CD4-positive, alpha-beta T cell (primary cell): Measurements from ENCODE around the gene IL1RN. TPM values are rescaled to one million over a fixed set of nuclear protein-coding genes. Genes with fewer than 3 reads are reported as not detected.

ENCODE experiments used
- ATAC-seq: fragments of 200-7000 bp; cut with Tn5 transposase; one replicate; pipeline ENCODE4 v1.10.0; 2022; ENCODE audit warnings: mild to moderate bottlenecking; ENCODE audit not compliant: poor library complexity
- CTCF ChIA-PET: fragments of 350-600 bp; sonication (Branson Sonifier 250); formaldehyde crosslinking; loops from one replicate; lab custom pipeline; 2021; ENCODE audit warnings: antibody characterized with exemption, inconsistent platforms; lab: Charles Lee
- POLR2A ChIA-PET: fragments of 350-600 bp; sonication (Branson Sonifier 250); formaldehyde crosslinking; loops from one replicate; lab custom pipeline; 2021; ENCODE audit warnings: antibody characterized with exemption, inconsistent platforms; lab: Charles Lee
- DNase-seq, 14 experiments: peaks; one replicate each; pipeline ENCODE4 v3.0.0-alpha.2; 2013 to 2020; ENCODE audit warnings: mixed read lengths in 2 of 14
- H3K27ac ChIP-seq, 2 donors: one replicate each; pipeline versions ENCODE4 v1.5.1 to v1.7.0; 2013; ENCODE audit warnings: low read length in 2 of 2, low read depth in 1 of 2, mild to moderate bottlenecking in 1 of 2
- H3K27me3 ChIP-seq, 2 experiments: 1 replicate in 1 of 2; 2 replicates in 1 of 2; pipeline versions ENCODE4 v1.6.1 to v1.7.0; 2013; ENCODE audit warnings: low read length in 2 of 2, control low read depth in 1 of 2, mild to moderate bottlenecking in 1 of 2, moderate library complexity in 1 of 2; ENCODE audit not compliant: insufficient read depth in 2 of 2, control insufficient read depth in 1 of 2
- H3K36me3 ChIP-seq: one replicate; pipeline ENCODE4 v1.6.1; 2013; ENCODE audit warnings: low read length, control low read depth; ENCODE audit not compliant: insufficient read depth
- H3K4me1 ChIP-seq: one replicate; pipeline ENCODE4 v1.6.1; 2013; ENCODE audit warnings: low read length, control low read depth; ENCODE audit not compliant: insufficient read depth
- H3K4me3 ChIP-seq: one replicate; pipeline ENCODE4 v1.5.1; 2013; ENCODE audit warnings: mild to moderate bottlenecking, low read length, moderate library complexity
- H3K9me3 ChIP-seq, 2 experiments: 1 replicate in 1 of 2; 2 replicates in 1 of 2; pipeline versions ENCODE4 v1.6.1 to v1.7.0; 2013; ENCODE audit warnings: low read length in 2 of 2, mild to moderate bottlenecking in 2 of 2, control low read depth in 1 of 2, moderate library complexity in 1 of 2; ENCODE audit not compliant: control insufficient read depth in 1 of 2, insufficient read depth in 1 of 2
- H3K27ac Mint-ChIP-seq: one replicate; pipeline ENCODE4 v1.8.0; 2020; ENCODE audit warnings: mixed read lengths
- H3K27me3 Mint-ChIP-seq: one replicate; pipeline ENCODE4 v1.8.0; 2021; ENCODE audit warnings: mixed read lengths
- H3K36me3 Mint-ChIP-seq: one replicate; pipeline ENCODE4 v1.8.0; 2021; ENCODE audit warnings: low read depth, mixed read lengths
- H3K4me1 Mint-ChIP-seq: one replicate; pipeline ENCODE4 v1.8.0; 2021; ENCODE audit warnings: low read depth, mixed read lengths
- H3K4me3 Mint-ChIP-seq: one replicate; pipeline ENCODE4 v1.8.0; 2020; ENCODE audit warnings: mild to moderate bottlenecking, mixed read lengths
- H3K9me3 Mint-ChIP-seq: one replicate; pipeline ENCODE4 v1.8.0; 2020; ENCODE audit warnings: mixed read lengths
- intact Hi-C, 2 experiments: fragments of 100-400 bp; cut with DNase I in 1 of 2; cut with micrococcal nuclease in 1 of 2; formaldehyde crosslinking; loops; one replicate each; pipeline versions ENCODE4 v1.15.1 to v1.9.0; 2023 to 2025; cut with DNase I, micrococcal nuclease
- total RNA-seq, 174 experiments: library from RNA in 2 of 174; stranded (reverse) in 2 of 174; gene quantifications; one replicate each; pipeline ENCODE4 v1.2.3 and lab custom pipeline; 2021 to 2026
- TF ChIP-seq, protein P1 (sequence below): fragments of 200-600 bp; IDR thresholded peaks from one replicate; pipeline ENCODE4 v1.8.0; 2022; ENCODE audit warnings: antibody characterized with exemption, mild to moderate bottlenecking

Gene IL1RN
- total RNA-seq, 2 experiments from 2014 or later: 0.31 to 0.58 TPM

DNA sequence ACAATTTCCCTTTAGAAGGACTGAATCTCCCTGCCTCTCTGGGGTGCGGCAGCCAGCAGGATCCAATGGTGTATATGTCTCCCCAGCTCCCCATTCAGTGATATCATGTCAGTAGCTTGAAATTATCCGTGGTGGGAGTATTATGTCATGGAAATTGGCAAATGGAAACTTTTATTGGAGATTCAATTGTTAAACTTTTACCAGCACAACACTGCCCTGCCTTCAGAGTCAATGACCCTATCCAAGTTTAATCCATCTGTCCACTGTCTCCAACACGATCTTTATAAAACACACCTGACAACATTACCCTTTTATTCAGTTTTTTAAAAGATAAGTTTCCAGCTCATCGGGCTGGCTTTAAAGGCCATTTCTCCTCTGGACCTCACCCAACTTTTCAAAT lies 5.0 kb upstream of the IL1RN start:
- peaks cover 10% of the 10 kb centered on the region for H3K4me1 ChIP-seq

DNA sequence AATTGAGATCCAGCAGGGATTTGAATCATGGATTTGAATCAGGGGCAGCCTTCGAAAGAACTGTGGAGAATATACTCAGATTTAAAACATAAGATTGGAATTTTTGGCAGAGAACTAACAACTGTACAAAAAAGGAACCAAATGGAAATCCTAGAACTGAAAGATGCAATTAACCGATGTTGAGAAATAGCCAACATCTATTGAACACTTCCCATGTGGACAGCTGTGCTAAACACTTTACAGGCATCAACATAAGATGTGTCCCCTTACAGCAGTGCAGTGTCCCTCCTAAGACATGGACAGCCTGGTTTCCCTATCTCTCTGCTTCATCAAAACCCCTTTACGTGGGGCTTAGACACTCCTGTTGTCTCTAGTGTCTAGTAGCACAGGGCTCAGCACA lies 3.7 kb upstream of the IL1RN start:
- intact Hi-C loops: no loop called here
- H3K27ac Mint-ChIP-seq: no peak overlapping the region
- no peaks in the 10 kb centered on the region for H3K4me1 Mint-ChIP-seq
- Histone ChIP-seq H3K4me1 (peaks cover 10% of the 10 kb centered on the region), H3K27ac (no peak overlapping the region), H3K27me3 (no peaks in the 10 kb centered on the region), H3K4me3 (no peak overlapping the region), H3K9me3 (no peaks in the 10 kb centered on the region), H3K36me3 (no peaks in the 10 kb centered on the region)
- DNase-seq: peak in 1 of 14 experiments; percentile 23
- ATAC-seq: no peak
- ChIA-PET POLR2A (no interaction called here), CTCF (no interaction called here)
- TF ChIP-seq, protein P1, sequence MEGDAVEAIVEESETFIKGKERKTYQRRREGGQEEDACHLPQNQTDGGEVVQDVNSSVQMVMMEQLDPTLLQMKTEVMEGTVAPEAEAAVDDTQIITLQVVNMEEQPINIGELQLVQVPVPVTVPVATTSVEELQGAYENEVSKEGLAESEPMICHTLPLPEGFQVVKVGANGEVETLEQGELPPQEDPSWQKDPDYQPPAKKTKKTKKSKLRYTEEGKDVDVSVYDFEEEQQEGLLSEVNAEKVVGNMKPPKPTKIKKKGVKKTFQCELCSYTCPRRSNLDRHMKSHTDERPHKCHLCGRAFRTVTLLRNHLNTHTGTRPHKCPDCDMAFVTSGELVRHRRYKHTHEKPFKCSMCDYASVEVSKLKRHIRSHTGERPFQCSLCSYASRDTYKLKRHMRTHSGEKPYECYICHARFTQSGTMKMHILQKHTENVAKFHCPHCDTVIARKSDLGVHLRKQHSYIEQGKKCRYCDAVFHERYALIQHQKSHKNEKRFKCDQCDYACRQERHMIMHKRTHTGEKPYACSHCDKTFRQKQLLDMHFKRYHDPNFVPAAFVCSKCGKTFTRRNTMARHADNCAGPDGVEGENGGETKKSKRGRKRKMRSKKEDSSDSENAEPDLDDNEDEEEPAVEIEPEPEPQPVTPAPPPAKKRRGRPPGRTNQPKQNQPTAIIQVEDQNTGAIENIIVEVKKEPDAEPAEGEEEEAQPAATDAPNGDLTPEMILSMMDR: no peak
- H3K4me3 Mint-ChIP-seq: no peak overlapping the region
- no peaks in the 10 kb centered on the region for H3K9me3 Mint-ChIP-seq
- peaks cover 21% of the 10 kb centered on the region for H3K27me3 Mint-ChIP-seq
- H3K36me3 Mint-ChIP-seq: no peaks in the 10 kb centered on the region

More for the DNA sequence above, 5.0 kb upstream of the IL1RN start:
- H3K27me3 Mint-ChIP-seq: peaks cover 21% of the 10 kb centered on the region
- intact Hi-C loops: no loop called here
- H3K4me3 Mint-ChIP-seq: no peak overlapping the region
- H3K36me3 ChIP-seq: no peaks in the 10 kb centered on the region
- no peak for ATAC-seq
- H3K27me3 ChIP-seq: no peaks in the 10 kb centered on the region
- no peak for DNase-seq
- POLR2A ChIA-PET: no interaction called here
- no peak overlapping the region for H3K4me3 ChIP-seq
- CTCF ChIA-PET: interaction anchor here (1.4 kb wide), 1 partner anchor 14 kb away, joined by 3 read pairs; no protein-coding TSS in a partner anchor
- TF ChIP-seq, protein P1: no peak
- H3K4me1 Mint-ChIP-seq: no peaks in the 10 kb centered on the region
- no peak overlapping the region for H3K27ac ChIP-seq
- H3K36me3 Mint-ChIP-seq: no peaks in the 10 kb centered on the region
- no peaks in the 10 kb centered on the region for H3K9me3 ChIP-seq
- H3K9me3 Mint-ChIP-seq: no peaks in the 10 kb centered on the region
- H3K27ac Mint-ChIP-seq: no peak overlapping the region

DNA sequence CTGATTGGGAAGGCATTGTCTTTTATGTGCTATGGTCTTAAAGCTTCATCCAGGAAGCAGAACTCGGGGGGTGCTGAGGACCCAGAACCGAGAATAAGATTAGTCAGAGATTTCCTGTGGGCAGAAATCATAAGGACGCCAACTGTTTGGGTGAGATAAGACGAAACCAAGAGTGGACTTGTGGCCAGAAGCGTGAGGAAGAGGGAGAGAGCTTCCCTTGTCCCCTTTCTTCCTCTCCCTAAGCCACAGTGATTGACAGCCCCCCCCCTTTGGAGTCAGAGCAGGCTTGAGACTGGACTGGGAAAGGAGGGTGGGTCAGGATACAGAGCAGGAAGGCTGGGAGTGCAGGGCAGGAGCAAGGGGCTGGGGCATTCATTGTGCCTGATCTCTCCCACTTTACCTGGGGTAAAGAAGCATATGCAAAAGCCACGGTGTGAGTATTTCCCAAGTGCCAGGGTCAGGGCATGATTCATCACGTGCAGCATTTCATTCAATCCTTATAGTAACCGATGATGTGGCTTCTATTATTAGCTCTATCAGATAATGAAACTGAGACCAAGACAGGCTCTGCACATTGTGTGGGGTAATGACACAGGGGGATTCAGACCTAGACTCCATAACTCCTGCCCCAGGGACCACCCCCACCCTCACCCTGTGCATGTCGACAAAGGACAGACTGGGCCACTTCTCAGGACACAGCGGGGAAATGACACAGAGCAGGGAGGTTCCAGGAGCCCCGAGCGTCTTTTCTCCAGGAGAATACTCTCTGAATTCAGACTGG lies 3.0 kb upstream of the IL1RN start:
- Histone ChIP-seq H3K27ac (no peak overlapping the region), H3K9me3 (no peaks in the 10 kb centered on the region), H3K4me3 (no peak overlapping the region), H3K4me1 (peaks cover 10% of the 10 kb centered on the region), H3K36me3 (no peaks in the 10 kb centered on the region), H3K27me3 (no peaks in the 10 kb centered on the region)
- H3K9me3 Mint-ChIP-seq: no peaks in the 10 kb centered on the region
- peak in 2 of 14 experiments; percentile 45 for DNase-seq
- no peaks in the 10 kb centered on the region for H3K36me3 Mint-ChIP-seq
- no peaks in the 10 kb centered on the region for H3K4me1 Mint-ChIP-seq
- ATAC-seq: no peak
- no peak overlapping the region for H3K4me3 Mint-ChIP-seq
- CTCF ChIA-PET: no interaction called here
- peaks cover 21% of the 10 kb centered on the region for H3K27me3 Mint-ChIP-seq
- intact Hi-C loops: no loop called here
- POLR2A ChIA-PET: no interaction called here
- TF ChIP-seq, protein P1: no peak
- H3K27ac Mint-ChIP-seq: no peak overlapping the region
